HS-27A (cell line): Measurements from ENCODE around the gene GAL3ST1.
"Not testable (repeated sequence)": the region's sequence is repeated elsewhere in the genome, so short reads cannot be mapped to it uniquely, and the experiment has no call there.

Source experiments
- DNase-seq: peaks from one replicate; pipeline ENCODE4 v3.0.0-alpha.2; 2012; ENCODE audit warnings: low read depth, missing footprints

The GAL3ST1 gene

GRCh38 chr22:30564045-30564760, 10.3 kb downstream of the GAL3ST1 start:
- no peak for DNase-seq

- DNase-seq, result no peak
These were observed 12.1 kb downstream of the GAL3ST1 start for GRCh38 chr22:30562366-30562765.

GRCh38 chr22:30561402-30562189, 12.9 kb downstream of the GAL3ST1 start:
- DNase-seq, result no peak

- DNase-seq, result not testable (repeated sequence)
These were observed 13.7 kb downstream of the GAL3ST1 start for GRCh38 chr22:30560643-30561202.

GRCh38 chr22:30559889-30560288, 14.6 kb downstream of the GAL3ST1 start:
- no peak for DNase-seq

- no peak for DNase-seq
These were observed 17.2 kb downstream of the GAL3ST1 start for GRCh38 chr22:30557243-30557642.

GRCh38 chr22:30556388-30556787, 18.1 kb downstream of the GAL3ST1 start:
- DNase-seq, result no peak

- DNase-seq, result no peak
These were observed 18.9 kb downstream of the GAL3ST1 start for GRCh38 chr22:30555282-30556210.

GRCh38 chr22:30553971-30554370, 20.5 kb downstream of the GAL3ST1 start:
- no peak for DNase-seq

- DNase-seq, result no peak
These were observed 21.7 kb downstream of the GAL3ST1 start for GRCh38 chr22:30552719-30553118.

- DNase-seq, result not testable (repeated sequence)
These were observed 22.7 kb downstream of the GAL3ST1 start for GRCh38 chr22:30551813-30552212.

- DNase-seq, result no peak
These were observed 27.3 kb downstream of the GAL3ST1 start for GRCh38 chr22:30547188-30547587.

GRCh38 chr22:30546616-30547015, 27.8 kb downstream of the GAL3ST1 start, which contains the start of gene SEC14L6:
TSS of gene SEC14L6 (minus strand) at chr22:30546741. CDS start at chr22:30546682, 59 bp downstream.
- no peak for DNase-seq

- DNase-seq, result no peak
These were observed 31.7 kb downstream of the GAL3ST1 start for GRCh38 chr22:30542811-30543188.

GRCh38 chr22:30541961-30542810, 32.3 kb downstream of the GAL3ST1 start:
- no peak for DNase-seq

GRCh38 chr22:30541511-30541910, 33.0 kb downstream of the GAL3ST1 start:
- not testable (repeated sequence) for DNase-seq

- DNase-seq, result no peak
These were observed 35.1 kb downstream of the GAL3ST1 start for GRCh38 chr22:30539368-30539767.

- DNase-seq, result no peak
These were observed 36.2 kb downstream of the GAL3ST1 start for GRCh38 chr22:30538280-30538679.

GRCh38 chr22:30537083-30537731, 37.3 kb downstream of the GAL3ST1 start:
- no peak for DNase-seq

GRCh38 chr22:30535182-30535581, 39.3 kb downstream of the GAL3ST1 start:
- DNase-seq, result no peak
